Coronary artery (tissue), 2 donors: ENCODE data around the gene LACC1.

ENCODE experiments used
- DNase-seq: peaks from one replicate; pipeline ENCODE4 v3.0.0-alpha.2; 2017; ENCODE audit warnings: low spot score
- H3K27ac ChIP-seq, 2 donors: fragments of 200-600 bp; sonication (generic); one replicate each; pipeline ENCODE4 v1.5.1; 2016 to 2019
- H3K4me3 ChIP-seq: fragments of 200-600 bp; sonication (generic); 2 replicates; pipeline ENCODE4 v1.5.1; 2016; ENCODE audit warnings: mild to moderate bottlenecking, moderate library complexity
- CTCF ChIP-seq: fragments of 200-600 bp; sonication (generic); IDR thresholded peaks from one replicate; pipeline ENCODE4 v1.5.1; 2019; ENCODE audit warnings: antibody characterized with exemption

LACC1 gene

GRCh38 chr13:43879755-43880181, at the start of gene LACC1:
LACC1 (plus strand) TSS chr13:43879904; CDS start chr13:43880986, 1,082 bp downstream.
- TF ChIP-seq CTCF: no peak
- H3K27ac ChIP-seq: peak within 1 kb of the TSS; percentile 96 to 98
- peak within 1 kb of the TSS; percentile 94 for H3K4me3 ChIP-seq
- DNase-seq: peak; percentile 77

- Histone ChIP-seq H3K4me3 (no peak overlapping the region), H3K27ac (peak overlapping the region in 1 of 2 donors; percentile 9)
- no peak for TF ChIP-seq CTCF
- DNase-seq: no peak
These were observed 49.2 kb upstream of the LACC1 start for GRCh38 chr13:43830497-43830881.

GRCh38 chr13:43831088-43831487, 48.6 kb upstream of the LACC1 start:
- no peak for DNase-seq
- Histone ChIP-seq H3K4me3 (no peak overlapping the region), H3K27ac (no peak overlapping the region)
- TF ChIP-seq CTCF: no peak

- Histone ChIP-seq H3K4me3 (no peak overlapping the region), H3K27ac (no peak overlapping the region)
- TF ChIP-seq CTCF: no peak
- no peak for DNase-seq
These were observed 44.0 kb upstream of the LACC1 start for GRCh38 chr13:43835701-43836100.

- Histone ChIP-seq H3K4me3 (no peak overlapping the region), H3K27ac (no peak overlapping the region)
- TF ChIP-seq CTCF: no peak
- no peak for DNase-seq
These were observed 40.8 kb upstream of the LACC1 start for GRCh38 chr13:43838909-43839308.

- no peak for DNase-seq
- Histone ChIP-seq H3K4me3 (no peak overlapping the region), H3K27ac (no peak overlapping the region)
- no peak for TF ChIP-seq CTCF
These were observed 33.1 kb upstream of the LACC1 start for GRCh38 chr13:43846496-43847158.

GRCh38 chr13:43848001-43848649, 31.6 kb upstream of the LACC1 start:
- no peak for DNase-seq
- no peak for TF ChIP-seq CTCF
- Histone ChIP-seq H3K4me3 (no peak overlapping the region), H3K27ac (peak overlapping the region in 1 of 2 donors; percentile 25)
